LNCAP (cell line): ENCODE data around the gene OSBP.

Experiments used
- CTCF ChIP-seq: fragments of 450-650 bp; IDR thresholded peaks from 2 replicates; pipeline ENCODE4 v1.5.1; 2017; ENCODE audit warnings: mild to moderate bottlenecking

OSBP gene

GRCh38 chr11:59556115-59556916, 59.3 kb downstream of the OSBP start:
- TF ChIP-seq CTCF: no peak

GRCh38 chr11:59555601-59556114, 59.9 kb downstream of the OSBP start:
- no peak for TF ChIP-seq CTCF

- no peak for TF ChIP-seq CTCF
Observed at GRCh38 chr11:59553323-59553722, 62.3 kb downstream of the OSBP start.

- no peak for TF ChIP-seq CTCF
Observed at GRCh38 chr11:59552844-59553243, 62.7 kb downstream of the OSBP start.

GRCh38 chr11:59551659-59552521, 63.7 kb downstream of the OSBP start:
- no peak for TF ChIP-seq CTCF

GRCh38 chr11:59550842-59551658, 64.5 kb downstream of the OSBP start:
- TF ChIP-seq CTCF: no peak

GRCh38 chr11:59550368-59550841, 65.2 kb downstream of the OSBP start:
- TF ChIP-seq CTCF: peak; percentile 45; the same call in 1 of the 2 replicates
